KMS-11 (cell line): ENCODE results near the gene MAN1B1.

Source experiments
- H2AFZ ChIP-seq: fragments of 200-600 bp; sonication (generic); 2 replicates; pipeline ENCODE4 v1.6.1; 2016; ENCODE audit warnings: antibody characterized with exemption, mixed run types, low read depth
- H3K27ac ChIP-seq: fragments of 200-600 bp; sonication (generic); 2 replicates; pipeline ENCODE4 v1.6.1; 2016; ENCODE audit warnings: mild to moderate bottlenecking, mixed run types
- H3K27me3 ChIP-seq: fragments of 200-600 bp; sonication (generic); 2 replicates; pipeline ENCODE4 v1.6.1; 2017; ENCODE audit warnings: mild to moderate bottlenecking, low read depth, mixed run types, moderate library complexity; ENCODE audit not compliant: insufficient read depth
- H3K36me3 ChIP-seq: fragments of 200-600 bp; sonication (generic); 2 replicates; pipeline ENCODE4 v1.6.1; 2017; ENCODE audit warnings: mild to moderate bottlenecking, mixed run types; ENCODE audit not compliant: insufficient read depth
- H3K4me1 ChIP-seq: fragments of 200-600 bp; sonication (generic); 2 replicates; pipeline ENCODE4 v1.6.1; 2016; ENCODE audit warnings: mild to moderate bottlenecking, low read depth, mixed run types; ENCODE audit not compliant: poor library complexity, severe bottlenecking
- H3K4me2 ChIP-seq: fragments of 200-600 bp; sonication (generic); 2 replicates; pipeline ENCODE4 v1.7.0; 2016; ENCODE audit warnings: mild to moderate bottlenecking, mixed run types
- H3K4me3 ChIP-seq: fragments of 200-600 bp; sonication (generic); IDR thresholded peaks from 2 replicates; pipeline ENCODE4 v1.6.1; 2017; ENCODE audit warnings: low read depth, low read length, mixed read lengths; ENCODE audit not compliant: insufficient read depth
- H3K79me2 ChIP-seq: fragments of 200-600 bp; sonication (generic); 2 replicates; pipeline ENCODE4 v1.6.1; 2016; ENCODE audit warnings: low read depth, mixed run types; ENCODE audit not compliant: insufficient read depth
- H3K9ac ChIP-seq: fragments of 200-600 bp; sonication (generic); 2 replicates; pipeline ENCODE4 v1.6.1; 2016; ENCODE audit warnings: mild to moderate bottlenecking, mixed run types
- H4K20me1 ChIP-seq: fragments of 200-600 bp; sonication (generic); 2 replicates; pipeline ENCODE4 v1.6.1; 2016; ENCODE audit warnings: mild to moderate bottlenecking, mixed run types; ENCODE audit not compliant: insufficient read depth
- CTCF ChIP-seq: fragments of 200-600 bp; sonication (generic); conservative IDR thresholded peaks from 2 replicates; pipeline ENCODE4 v1.6.1; 2017; ENCODE audit warnings: low read depth, mild to moderate bottlenecking, antibody characterized with exemption, low read length, moderate library complexity, mixed read lengths

Gene MAN1B1

GRCh38 chr9:137099231-137099630 lies 12.4 kb downstream of the MAN1B1 start:
- Histone ChIP-seq H3K27ac (no peak overlapping the region), H3K4me3 (no peak overlapping the region), H3K36me3 (no peaks in the 10 kb centered on the region), H4K20me1 (no peaks in the 10 kb centered on the region), H3K79me2 (no peaks in the 10 kb centered on the region), H3K4me1 (peaks cover 15% of the 10 kb centered on the region), H2AFZ (no peak overlapping the region), H3K4me2 (no peak overlapping the region), H3K27me3 (no peaks in the 10 kb centered on the region), H3K9ac (no peak overlapping the region)
- TF ChIP-seq CTCF, result no peak

GRCh38 chr9:137103206-137103999 lies 16.6 kb downstream of the MAN1B1 start:
- Histone ChIP-seq H3K9ac (no peak overlapping the region), H3K4me2 (no peak overlapping the region), H3K27me3 (no peaks in the 10 kb centered on the region), H4K20me1 (no peaks in the 10 kb centered on the region), H3K79me2 (no peaks in the 10 kb centered on the region), H3K4me1 (no peaks in the 10 kb centered on the region), H3K4me3 (no peak overlapping the region), H3K36me3 (no peaks in the 10 kb centered on the region), H2AFZ (no peak overlapping the region), H3K27ac (no peak overlapping the region)
- no peak for TF ChIP-seq CTCF

GRCh38 chr9:137105814-137106661 lies 19.3 kb downstream of the MAN1B1 start:
- Histone ChIP-seq H2AFZ (no peak overlapping the region), H3K4me2 (no peak overlapping the region), H3K79me2 (no peaks in the 10 kb centered on the region), H3K4me3 (no peak overlapping the region), H3K36me3 (no peaks in the 10 kb centered on the region), H3K4me1 (no peaks in the 10 kb centered on the region), H3K27ac (no peak overlapping the region), H3K9ac (no peak overlapping the region), H4K20me1 (no peaks in the 10 kb centered on the region), H3K27me3 (no peaks in the 10 kb centered on the region)
- TF ChIP-seq CTCF, result no peak

- Histone ChIP-seq H3K4me3 (no peak overlapping the region), H3K4me1 (no peaks in the 10 kb centered on the region), H2AFZ (no peak overlapping the region), H4K20me1 (no peaks in the 10 kb centered on the region), H3K9ac (no peak overlapping the region), H3K27ac (no peak overlapping the region), H3K79me2 (no peaks in the 10 kb centered on the region), H3K4me2 (no peak overlapping the region), H3K36me3 (no peaks in the 10 kb centered on the region), H3K27me3 (no peaks in the 10 kb centered on the region)
- no peak for TF ChIP-seq CTCF
Observed at GRCh38 chr9:137106662-137107250, 20.0 kb downstream of the MAN1B1 start.
